K562 (cell line): ENCODE results near the gene ATP6V0D1. TPM values are rescaled to one million over a fixed set of nuclear protein-coding genes. Genes with fewer than 3 reads are reported as not detected.

Source experiments
- CXXC5 ChIP-seq: fragments of 250-450 bp; sonication (Bioruptor Pico); IDR thresholded peaks from 2 replicates; pipeline ENCODE4 v1.8.0; 2022; ENCODE audit warnings: inconsistent platforms, mild to moderate bottlenecking, moderate library complexity
- DACH1 ChIP-seq: fragments of 450-650 bp; IDR thresholded peaks from 2 replicates; pipeline ENCODE4 v1.6.1; 2018; ENCODE audit not compliant: partially characterized antibody
- ELF1 ChIP-seq: fragments of 200-800 bp; sonication (Bioruptor generic); IDR thresholded peaks from 2 replicates; pipeline ENCODE4 v1.6.1; 2016; ENCODE audit warnings: missing genetic modification characterization, missing compliant biosample characterization
- HMGN3 ChIP-seq: IDR thresholded peaks from 2 replicates; pipeline ENCODE4 v1.6.1; 2011; ENCODE audit warnings: borderline replicate concordance, low read depth, mild to moderate bottlenecking, mixed read lengths, low read length; ENCODE audit not compliant: insufficient read length; ENCODE audit errors: extremely low read depth
- KLF13 ChIP-seq: fragments of 450-650 bp; IDR thresholded peaks from 2 replicates; pipeline ENCODE4 v1.6.1; 2016; ENCODE audit warnings: missing genetic modification characterization, low read depth, mild to moderate bottlenecking, missing compliant biosample characterization, moderate library complexity, borderline replicate concordance
- MYC ChIP-seq, 2 experiments: fragments of 250-450 bp in 1 of 2; sonication (Bioruptor Pico) in 1 of 2; IDR thresholded peaks; 2 replicates each; pipeline versions ENCODE4 v1.5.1 to v1.6.1; 2012 to 2021; ENCODE audit warnings: low read depth in 2 of 2, borderline replicate concordance in 1 of 2, improper control_type of control experiment in 1 of 2, low read length in 1 of 2, mild to moderate bottlenecking in 1 of 2, moderate library complexity in 1 of 2
- PHF8 ChIP-seq: fragments of 200-600 bp; sonication (generic); IDR thresholded peaks from 2 replicates; pipeline ENCODE4 v1.6.1; 2012; ENCODE audit warnings: mixed run types, mild to moderate bottlenecking, inconsistent platforms, low read length, moderate library complexity, borderline replicate concordance
- SIX5 ChIP-seq, 2 experiments: IDR thresholded peaks; 2 replicates each; pipeline ENCODE4 v1.6.1; 2011; ENCODE audit warnings: low read length in 2 of 2, borderline replicate concordance in 1 of 2, low read depth in 1 of 2, mild to moderate bottlenecking in 1 of 2, moderate library complexity in 1 of 2; ENCODE audit not compliant: insufficient read depth in 1 of 2
- TBP ChIP-seq: optimal IDR thresholded peaks from 2 replicates; pipeline ENCODE3; 2011; ENCODE audit warnings: low read depth, low read length, improper control_type of control experiment
- polyA plus RNA-seq, 8 experiments: library from polyadenylated mRNA; depleted of rRNA in 4 of 8; stranded (reverse) in 5 of 8; unstranded in 3 of 8; fragments of >200 nt; fragmentation: Nextera tagmentation in 2 of 8; fragmentation: Illumina TruSeq in 1 of 8; extraction: Ambion mirVana in 2 of 8; extraction: Trizol in 1 of 8; gene quantifications; 2 replicates each; pipeline versions ENCODE4 v1.2.1 to v1.2.3, GENCODE V29; 2011 to 2014; ENCODE audit warnings: inconsistent platforms in 1 of 8, missing spikeins in 1 of 8
- total RNA-seq, 7 experiments: library from RNA; depleted of rRNA in 6 of 7; stranded (reverse); fragments of >200 nt in 6 of 7; fragmentation: Illumina TruSeq in 2 of 7; extraction: Trizol in 2 of 7; gene quantifications; 2 replicates each; pipeline versions ENCODE4 v1.2.1 to v1.2.3, GENCODE V29; 2011 to 2021; ENCODE audit warnings: low replicate concordance in 1 of 7
- TF ChIP-seq, protein P1 (sequence below), 2 experiments: fragments of 450-650 bp in 1 of 2; sonication (generic) in 1 of 2; formaldehyde crosslinking in 1 of 2; IDR thresholded peaks; 2 replicates each; pipeline versions ENCODE4 v1.7.1 to v1.9.0; 2016 to 2022; ENCODE audit warnings: inconsistent platforms in 1 of 2, mild to moderate bottlenecking in 1 of 2, missing genetic modification reagents in 1 of 2
- TF ChIP-seq, protein P2 (sequence below), 2 experiments: IDR thresholded peaks; 2 replicates each; pipeline ENCODE4 v1.6.1; 2012; ENCODE audit warnings: improper control_type of control experiment in 2 of 2, low read depth in 2 of 2, low read length in 2 of 2, borderline replicate concordance in 1 of 2

Gene ATP6V0D1
- total and polyA plus RNA-seq, 9 of the 15 experiments (the other 6 are each of a cell fraction or from before 2014, with no cell fraction given): 23.2 to 69.7 (median 45.6) TPM

DNA sequence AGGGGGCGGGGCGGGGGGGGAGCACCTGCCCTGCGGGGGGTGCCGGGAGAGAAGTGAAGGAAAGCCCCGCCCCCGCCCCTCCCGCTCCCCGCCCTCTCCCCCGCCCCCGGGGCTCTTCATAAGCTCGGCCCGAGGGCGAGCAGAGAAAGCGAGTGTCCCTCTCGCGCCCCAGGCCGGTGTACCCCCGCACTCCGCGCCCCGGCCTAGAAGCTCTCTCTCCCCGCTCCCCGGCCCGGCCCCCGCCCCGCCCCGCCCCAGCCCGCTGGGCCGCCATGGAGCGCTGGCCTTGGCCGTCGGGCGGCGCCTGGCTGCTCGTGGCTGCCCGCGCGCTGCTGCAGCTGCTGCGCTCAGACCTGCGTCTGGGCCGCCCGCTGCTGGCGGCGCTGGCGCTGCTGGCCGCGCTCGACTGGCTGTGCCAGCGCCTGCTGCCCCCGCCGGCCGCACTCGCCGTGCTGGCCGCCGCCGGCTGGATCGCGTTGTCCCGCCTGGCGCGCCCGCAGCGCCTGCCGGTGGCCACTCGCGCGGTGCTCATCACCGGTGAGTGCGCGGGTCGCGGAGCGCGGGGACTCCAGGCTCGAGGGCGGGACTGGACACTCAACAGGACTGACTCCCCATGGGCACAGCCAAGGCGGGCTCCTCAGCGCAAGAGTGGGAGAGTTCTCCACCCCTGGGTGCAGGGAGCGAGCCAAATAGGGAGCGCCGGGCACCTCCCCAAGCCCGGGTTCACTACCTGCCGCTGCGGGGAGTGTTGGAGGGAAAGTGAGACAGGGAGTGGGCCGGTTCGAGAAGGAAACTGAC is 49.8 kb downstream of the ATP6V0D1 start, which contains the start of gene HSD11B2 (continued):
- TF ChIP-seq ELF1 (tag): no peak
- peak; percentile 66 for TF ChIP-seq HMGN3
- peak; percentile 40; the same call in 1 of the 2 replicates for TF ChIP-seq PHF8
- TF ChIP-seq, protein P1, sequence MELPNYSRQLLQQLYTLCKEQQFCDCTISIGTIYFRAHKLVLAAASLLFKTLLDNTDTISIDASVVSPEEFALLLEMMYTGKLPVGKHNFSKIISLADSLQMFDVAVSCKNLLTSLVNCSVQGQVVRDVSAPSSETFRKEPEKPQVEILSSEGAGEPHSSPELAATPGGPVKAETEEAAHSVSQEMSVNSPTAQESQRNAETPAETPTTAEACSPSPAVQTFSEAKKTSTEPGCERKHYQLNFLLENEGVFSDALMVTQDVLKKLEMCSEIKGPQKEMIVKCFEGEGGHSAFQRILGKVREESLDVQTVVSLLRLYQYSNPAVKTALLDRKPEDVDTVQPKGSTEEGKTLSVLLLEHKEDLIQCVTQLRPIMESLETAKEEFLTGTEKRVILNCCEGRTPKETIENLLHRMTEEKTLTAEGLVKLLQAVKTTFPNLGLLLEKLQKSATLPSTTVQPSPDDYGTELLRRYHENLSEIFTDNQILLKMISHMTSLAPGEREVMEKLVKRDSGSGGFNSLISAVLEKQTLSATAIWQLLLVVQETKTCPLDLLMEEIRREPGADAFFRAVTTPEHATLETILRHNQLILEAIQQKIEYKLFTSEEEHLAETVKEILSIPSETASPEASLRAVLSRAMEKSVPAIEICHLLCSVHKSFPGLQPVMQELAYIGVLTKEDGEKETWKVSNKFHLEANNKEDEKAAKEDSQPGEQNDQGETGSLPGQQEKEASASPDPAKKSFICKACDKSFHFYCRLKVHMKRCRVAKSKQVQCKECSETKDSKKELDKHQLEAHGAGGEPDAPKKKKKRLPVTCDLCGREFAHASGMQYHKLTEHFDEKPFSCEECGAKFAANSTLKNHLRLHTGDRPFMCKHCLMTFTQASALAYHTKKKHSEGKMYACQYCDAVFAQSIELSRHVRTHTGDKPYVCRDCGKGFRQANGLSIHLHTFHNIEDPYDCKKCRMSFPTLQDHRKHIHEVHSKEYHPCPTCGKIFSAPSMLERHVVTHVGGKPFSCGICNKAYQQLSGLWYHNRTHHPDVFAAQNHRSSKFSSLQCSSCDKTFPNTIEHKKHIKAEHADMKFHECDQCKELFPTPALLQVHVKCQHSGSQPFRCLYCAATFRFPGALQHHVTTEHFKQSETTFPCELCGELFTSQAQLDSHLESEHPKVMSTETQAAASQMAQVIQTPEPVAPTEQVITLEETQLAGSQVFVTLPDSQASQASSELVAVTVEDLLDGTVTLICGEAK (IDR thresholded peaks at IDR 0.05): no peak
- TF ChIP-seq, protein P1 (CRISPR knock-in tag; IDR thresholded peaks at IDR 0.05): no peak
- no peak for TF ChIP-seq DACH1
- peak; percentile 56; the same call in 1 of the 2 replicates for TF ChIP-seq CXXC5 (CRISPR knock-in tag)
- peak; percentile 13 for TF ChIP-seq TBP
- no peak for TF ChIP-seq KLF13 (tag)
- no peak for TF ChIP-seq SIX5 (IDR thresholded peaks at IDR 0.05; ENCODE audit: borderline replicate concordance in 1 of 2, insufficient read depth in 1 of 2, low read depth in 1 of 2, low read length in 2 of 2)
- peak; percentile 35 for TF ChIP-seq MYC (IDR thresholded peaks at IDR 0.05; ENCODE audit: low read depth, low read length)
- no peak for TF ChIP-seq MYC (CRISPR knock-in tag; IDR thresholded peaks at IDR 0.05; ENCODE audit: borderline replicate concordance, low read depth)
- TF ChIP-seq, protein P2, sequence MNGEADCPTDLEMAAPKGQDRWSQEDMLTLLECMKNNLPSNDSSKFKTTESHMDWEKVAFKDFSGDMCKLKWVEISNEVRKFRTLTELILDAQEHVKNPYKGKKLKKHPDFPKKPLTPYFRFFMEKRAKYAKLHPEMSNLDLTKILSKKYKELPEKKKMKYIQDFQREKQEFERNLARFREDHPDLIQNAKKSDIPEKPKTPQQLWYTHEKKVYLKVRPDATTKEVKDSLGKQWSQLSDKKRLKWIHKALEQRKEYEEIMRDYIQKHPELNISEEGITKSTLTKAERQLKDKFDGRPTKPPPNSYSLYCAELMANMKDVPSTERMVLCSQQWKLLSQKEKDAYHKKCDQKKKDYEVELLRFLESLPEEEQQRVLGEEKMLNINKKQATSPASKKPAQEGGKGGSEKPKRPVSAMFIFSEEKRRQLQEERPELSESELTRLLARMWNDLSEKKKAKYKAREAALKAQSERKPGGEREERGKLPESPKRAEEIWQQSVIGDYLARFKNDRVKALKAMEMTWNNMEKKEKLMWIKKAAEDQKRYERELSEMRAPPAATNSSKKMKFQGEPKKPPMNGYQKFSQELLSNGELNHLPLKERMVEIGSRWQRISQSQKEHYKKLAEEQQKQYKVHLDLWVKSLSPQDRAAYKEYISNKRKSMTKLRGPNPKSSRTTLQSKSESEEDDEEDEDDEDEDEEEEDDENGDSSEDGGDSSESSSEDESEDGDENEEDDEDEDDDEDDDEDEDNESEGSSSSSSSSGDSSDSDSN (IDR thresholded peaks at IDR 0.05; ENCODE audit: borderline replicate concordance in 1 of 2, low read depth in 2 of 2, low read length in 2 of 2): peak; percentile 45 to 70; a peak in 3 of 4 replicates
